Muscle layer of colon (tissue), 2 donors: ENCODE measurements around the gene PLEKHB2.

ENCODE experiments used
- H3K27ac ChIP-seq: one replicate; pipeline ENCODE4 v1.7.0; 2013; ENCODE audit warnings: low read depth, mild to moderate bottlenecking, low read length, moderate library complexity
- H3K27me3 ChIP-seq, 2 donors: one replicate each; pipeline ENCODE4 v1.7.0; 2013; ENCODE audit warnings: low read length in 2 of 2, mild to moderate bottlenecking in 2 of 2; ENCODE audit not compliant: insufficient read depth in 2 of 2, control insufficient read depth in 1 of 2
- H3K36me3 ChIP-seq: one replicate; pipeline ENCODE4 v1.7.0; 2013; ENCODE audit warnings: mild to moderate bottlenecking, low read length; ENCODE audit not compliant: insufficient read depth
- H3K4me1 ChIP-seq: one replicate; pipeline ENCODE4 v1.7.0; 2013; ENCODE audit warnings: mild to moderate bottlenecking, low read length; ENCODE audit not compliant: insufficient read depth
- H3K4me3 ChIP-seq, 2 donors: one replicate each; pipeline ENCODE4 v1.7.0; 2013; ENCODE audit warnings: low read length in 2 of 2, low read depth in 1 of 2, mild to moderate bottlenecking in 1 of 2, moderate library complexity in 1 of 2
- H3K9ac ChIP-seq: one replicate; pipeline ENCODE4 v1.7.0; 2013; ENCODE audit warnings: low read length
- H3K9me3 ChIP-seq: one replicate; pipeline ENCODE4 v1.7.0; 2013; ENCODE audit warnings: mild to moderate bottlenecking, low read length
- donor health status: abdominal sarcoma.
- donor health status: Adenocarcinoma of cecum.

The PLEKHB2 gene

GRCh38 chr2:131125195-131125757, 20.1 kb downstream of the PLEKHB2 start:
- H3K36me3 ChIP-seq: peaks cover 27% of the 10 kb centered on the region

GRCh38 chr2:131126436-131126835, 21.3 kb downstream of the PLEKHB2 start:
- Histone ChIP-seq H3K27ac (no peak overlapping the region), H3K27me3 (no peaks in the 10 kb centered on the region), H3K9ac (no peak overlapping the region), H3K4me1 (no peaks in the 10 kb centered on the region), H3K9me3 (no peaks in the 10 kb centered on the region), H3K4me3 (no peak overlapping the region), H3K36me3 (peaks cover 33% of the 10 kb centered on the region)

More at GRCh38 chr2:131125195-131125757, 20.1 kb downstream of the PLEKHB2 start:
- H3K9ac ChIP-seq: no peak overlapping the region
- no peak overlapping the region for H3K4me3 ChIP-seq
- no peaks in the 10 kb centered on the region for H3K27me3 ChIP-seq
- H3K4me1 ChIP-seq: no peaks in the 10 kb centered on the region
- no peak overlapping the region for H3K27ac ChIP-seq
- H3K9me3 ChIP-seq: no peaks in the 10 kb centered on the region

- Histone ChIP-seq H3K27ac (no peak overlapping the region), H3K9ac (no peak overlapping the region), H3K9me3 (no peaks in the 10 kb centered on the region), H3K36me3 (peaks cover 34% of the 10 kb centered on the region), H3K4me1 (no peaks in the 10 kb centered on the region), H3K4me3 (no peak overlapping the region), H3K27me3 (no peaks in the 10 kb centered on the region)
These were observed 21.9 kb downstream of the PLEKHB2 start for GRCh38 chr2:131127076-131127475.

- no peaks in the 10 kb centered on the region for H3K9me3 ChIP-seq
- H3K27ac ChIP-seq: no peak overlapping the region
- H3K9ac ChIP-seq: no peak overlapping the region
- H3K36me3 ChIP-seq: peaks cover 26% of the 10 kb centered on the region
- no peak overlapping the region for H3K4me3 ChIP-seq
- H3K4me1 ChIP-seq: no peaks in the 10 kb centered on the region
- no peaks in the 10 kb centered on the region for H3K27me3 ChIP-seq
These were observed 22.8 kb downstream of the PLEKHB2 start for GRCh38 chr2:131127981-131128380.

GRCh38 chr2:131130298-131130596, 25.1 kb downstream of the PLEKHB2 start:
- Histone ChIP-seq H3K4me3 (no peak overlapping the region), H3K9ac (no peak overlapping the region), H3K27ac (no peak overlapping the region), H3K36me3 (peaks cover 26% of the 10 kb centered on the region), H3K27me3 (no peaks in the 10 kb centered on the region), H3K9me3 (no peaks in the 10 kb centered on the region), H3K4me1 (no peaks in the 10 kb centered on the region)

GRCh38 chr2:131132729-131133128, 27.6 kb downstream of the PLEKHB2 start:
- Histone ChIP-seq H3K36me3 (peaks cover 13% of the 10 kb centered on the region), H3K27ac (no peak overlapping the region), H3K9ac (no peak overlapping the region), H3K4me1 (no peaks in the 10 kb centered on the region), H3K4me3 (no peak overlapping the region), H3K27me3 (no peaks in the 10 kb centered on the region), H3K9me3 (no peaks in the 10 kb centered on the region)

- Histone ChIP-seq H3K27me3 (no peaks in the 10 kb centered on the region), H3K36me3 (peaks cover 34% of the 10 kb centered on the region), H3K4me1 (no peaks in the 10 kb centered on the region), H3K9ac (no peak overlapping the region), H3K4me3 (no peak overlapping the region), H3K27ac (no peak overlapping the region), H3K9me3 (no peaks in the 10 kb centered on the region)
These were observed 35.4 kb downstream of the PLEKHB2 start for GRCh38 chr2:131140581-131140980.

GRCh38 chr2:131142849-131143248, 37.7 kb downstream of the PLEKHB2 start:
- Histone ChIP-seq H3K9ac (no peak overlapping the region), H3K9me3 (no peaks in the 10 kb centered on the region), H3K4me3 (no peak overlapping the region), H3K27me3 (no peaks in the 10 kb centered on the region), H3K36me3 (peaks cover 48% of the 10 kb centered on the region), H3K27ac (no peak overlapping the region), H3K4me1 (no peaks in the 10 kb centered on the region)

- H3K9me3 ChIP-seq: no peaks in the 10 kb centered on the region
- no peak overlapping the region for H3K9ac ChIP-seq
- H3K27ac ChIP-seq: no peak overlapping the region
- H3K27me3 ChIP-seq: no peaks in the 10 kb centered on the region
- H3K4me1 ChIP-seq: no peaks in the 10 kb centered on the region
- peaks cover 52% of the 10 kb centered on the region for H3K36me3 ChIP-seq
- no peak overlapping the region for H3K4me3 ChIP-seq
These were observed 38.7 kb downstream of the PLEKHB2 start for GRCh38 chr2:131143803-131144202.

- H3K27me3 ChIP-seq: no peaks in the 10 kb centered on the region
- no peak overlapping the region for H3K9ac ChIP-seq
- peaks cover 43% of the 10 kb centered on the region for H3K36me3 ChIP-seq
- no peaks in the 10 kb centered on the region for H3K9me3 ChIP-seq
- no peak overlapping the region for H3K4me3 ChIP-seq
- no peak overlapping the region for H3K27ac ChIP-seq
- H3K4me1 ChIP-seq: no peaks in the 10 kb centered on the region
These were observed 39.9 kb downstream of the PLEKHB2 start for GRCh38 chr2:131145040-131145439.

- H3K4me3 ChIP-seq: no peak overlapping the region
- H3K36me3 ChIP-seq: peaks cover 33% of the 10 kb centered on the region
- H3K27me3 ChIP-seq: no peaks in the 10 kb centered on the region
- H3K27ac ChIP-seq: no peak overlapping the region
- no peaks in the 10 kb centered on the region for H3K4me1 ChIP-seq
- H3K9me3 ChIP-seq: no peaks in the 10 kb centered on the region
- H3K9ac ChIP-seq: no peak overlapping the region
These were observed 41.1 kb downstream of the PLEKHB2 start for GRCh38 chr2:131146231-131146630.

- H3K9me3 ChIP-seq: no peaks in the 10 kb centered on the region
- no peak overlapping the region for H3K27ac ChIP-seq
- peaks cover 33% of the 10 kb centered on the region for H3K36me3 ChIP-seq
- no peaks in the 10 kb centered on the region for H3K4me1 ChIP-seq
- no peak overlapping the region for H3K9ac ChIP-seq
- H3K4me3 ChIP-seq: no peak overlapping the region
- no peaks in the 10 kb centered on the region for H3K27me3 ChIP-seq
These were observed 41.6 kb downstream of the PLEKHB2 start for GRCh38 chr2:131146749-131147148.
